ENCODE results near the gene TCN1. TPM values are rescaled to one million over a fixed set of nuclear protein-coding genes. Genes with fewer than 3 reads are reported as not detected.
"Not testable (repeated sequence)": the region's sequence is repeated elsewhere in the genome, so short reads cannot be mapped to it uniquely, and the experiment has no call there.

The TCN1 gene
- not detected for total RNA-seq

GRCh38 chr11:59866397-59866796, at the start of gene TCN1:
TSS of gene TCN1 (minus strand) at chr11:59866487. CDS start at chr11:59866470, 17 bp downstream.
- ATAC-seq (no peak), DNase-seq (ENCODE audit: low spot score in 2 of 2) (no peak)
- H3K36me3 Mint-ChIP-seq, result peaks cover 0 to under 1% of the 10 kb centered on the region in 2 donors
- H3K9me3 Mint-ChIP-seq, result peaks cover 1 to 10% of the 10 kb centered on the region in 2 donors
- no peak within 1 kb of the TSS for H3K27ac Mint-ChIP-seq

- H3K27ac Mint-ChIP-seq; DNase-seq (ENCODE audit: low spot score in 2 of 2); H3K9me3 Mint-ChIP-seq; H3K36me3 Mint-ChIP-seq; ATAC-seq: not testable (repeated sequence)
Measured at GRCh38 chr11:59903569-59903968, 37.3 kb upstream of the TCN1 start.

GRCh38 chr11:59901306-59901705, 35.0 kb upstream of the TCN1 start:
- H3K36me3 Mint-ChIP-seq, result no peaks in the 10 kb centered on the region
- no peaks in the 10 kb centered on the region for H3K9me3 Mint-ChIP-seq
- H3K27ac Mint-ChIP-seq, result no peak overlapping the region
- DNase-seq (ENCODE audit: low spot score in 2 of 2), result no peak
- ATAC-seq, result no peak

- Mint-ChIP-seq H3K36me3 (no peaks in the 10 kb centered on the region), H3K9me3 (no peaks in the 10 kb centered on the region), H3K27ac (no peak overlapping the region)
- DNase-seq (ENCODE audit: low spot score in 2 of 2), result no peak
- ATAC-seq, result no peak
Measured at GRCh38 chr11:59900366-59901126, 34.3 kb upstream of the TCN1 start.

- Mint-ChIP-seq H3K9me3 (no peaks in the 10 kb centered on the region), H3K27ac (no peak overlapping the region), H3K36me3 (no peaks in the 10 kb centered on the region)
- no peak for DNase-seq (ENCODE audit: low spot score in 2 of 2)
- ATAC-seq, result no peak
Measured at GRCh38 chr11:59899532-59899931, 33.2 kb upstream of the TCN1 start.

- Mint-ChIP-seq H3K9me3 (no peaks in the 10 kb centered on the region), H3K36me3 (no peaks in the 10 kb centered on the region), H3K27ac (no peak overlapping the region)
- no peak for ATAC-seq
- no peak for DNase-seq (ENCODE audit: low spot score in 2 of 2)
Measured at GRCh38 chr11:59898650-59899049, 32.4 kb upstream of the TCN1 start.

GRCh38 chr11:59898046-59898445, 31.8 kb upstream of the TCN1 start:
- H3K9me3 Mint-ChIP-seq, result no peaks in the 10 kb centered on the region
- no peaks in the 10 kb centered on the region for H3K36me3 Mint-ChIP-seq
- ATAC-seq (no peak), DNase-seq (ENCODE audit: low spot score in 2 of 2) (no peak)
- no peak overlapping the region for H3K27ac Mint-ChIP-seq

GRCh38 chr11:59894616-59895015, 28.3 kb upstream of the TCN1 start:
- no peak for ATAC-seq
- Mint-ChIP-seq H3K27ac (no peak overlapping the region), H3K9me3 (peaks cover 11 to 12% of the 10 kb centered on the region in 2 donors)

GRCh38 chr11:59891781-59892181, 25.5 kb upstream of the TCN1 start:
- no peak for DNase-seq (ENCODE audit: low spot score in 2 of 2)
- peaks cover 31 to 32% of the 10 kb centered on the region in 2 donors for H3K9me3 Mint-ChIP-seq
- H3K36me3 Mint-ChIP-seq, result peaks cover 22 to 42% of the 10 kb centered on the region in 2 donors
- ATAC-seq, result no peak
- H3K27ac Mint-ChIP-seq, result no peak overlapping the region

More at GRCh38 chr11:59894616-59895015, 28.3 kb upstream of the TCN1 start:
- peaks cover 7 to 18% of the 10 kb centered on the region in 2 donors for H3K36me3 Mint-ChIP-seq
- no peak for DNase-seq (ENCODE audit: low spot score in 2 of 2)

GRCh38 chr11:59887156-59887555, 20.9 kb upstream of the TCN1 start:
- H3K36me3 Mint-ChIP-seq, result peaks cover 22 to 47% of the 10 kb centered on the region in 2 donors
- ATAC-seq, result not testable (repeated sequence)

GRCh38 chr11:59883597-59883996, 17.3 kb upstream of the TCN1 start:
- DNase-seq (ENCODE audit: low spot score in 2 of 2), result no peak
- H3K9me3 Mint-ChIP-seq, result peaks cover 13 to 18% of the 10 kb centered on the region in 2 donors
- H3K36me3 Mint-ChIP-seq, result peaks cover 5 to 18% of the 10 kb centered on the region in 2 donors
- ATAC-seq, result no peak
- no peak overlapping the region for H3K27ac Mint-ChIP-seq

More at GRCh38 chr11:59887156-59887555, 20.9 kb upstream of the TCN1 start:
- not testable (repeated sequence) for H3K27ac Mint-ChIP-seq; DNase-seq (ENCODE audit: low spot score in 2 of 2)
- H3K9me3 Mint-ChIP-seq, result peaks cover 34 to 40% of the 10 kb centered on the region in 2 donors

GRCh38 chr11:59879567-59879966, 13.3 kb upstream of the TCN1 start:
- DNase-seq (ENCODE audit: low spot score in 2 of 2), result no peak

GRCh38 chr11:59878575-59878974, 12.3 kb upstream of the TCN1 start, which contains the start of gene OOSP3:
TSS of gene OOSP3 (plus strand) at chr11:59878782. CDS start at chr11:59878809, 27 bp downstream.
- no peak for ATAC-seq
- no peak for DNase-seq (ENCODE audit: low spot score in 2 of 2)

More at GRCh38 chr11:59879567-59879966, 13.3 kb upstream of the TCN1 start:
- no peak for ATAC-seq
- Mint-ChIP-seq H3K9me3 (no peaks in the 10 kb centered on the region), H3K36me3 (no peaks in the 10 kb centered on the region), H3K27ac (no peak overlapping the region)

GRCh38 chr11:59877784-59878183, 11.5 kb upstream of the TCN1 start:
- Mint-ChIP-seq H3K27ac (no peak overlapping the region), H3K9me3 (no peaks in the 10 kb centered on the region), H3K36me3 (no peaks in the 10 kb centered on the region)
- DNase-seq (ENCODE audit: low spot score in 2 of 2) (no peak), ATAC-seq (no peak)

More at GRCh38 chr11:59878575-59878974, 12.3 kb upstream of the TCN1 start, which contains the start of gene OOSP3:
- Mint-ChIP-seq H3K9me3 (no peaks in the 10 kb centered on the region), H3K36me3 (no peaks in the 10 kb centered on the region), H3K27ac (no peak within 1 kb of the TSS)

- H3K9me3 Mint-ChIP-seq, result no peaks in the 10 kb centered on the region
- ATAC-seq (no peak), DNase-seq (ENCODE audit: low spot score in 2 of 2) (no peak)
- H3K27ac Mint-ChIP-seq, result no peak overlapping the region
- no peaks in the 10 kb centered on the region for H3K36me3 Mint-ChIP-seq
Measured at GRCh38 chr11:59877325-59877724, 11.0 kb upstream of the TCN1 start.

GRCh38 chr11:59875856-59876519, 9.7 kb upstream of the TCN1 start:
- no peak for DNase-seq (ENCODE audit: low spot score in 2 of 2)
- Mint-ChIP-seq H3K36me3 (peaks cover 0 to 9% of the 10 kb centered on the region in 2 donors), H3K9me3 (peaks cover 10 to 11% of the 10 kb centered on the region in 2 donors), H3K27ac (no peak overlapping the region)
- ATAC-seq, result no peak

- no peak for DNase-seq (ENCODE audit: low spot score in 2 of 2)
- Mint-ChIP-seq H3K27ac (no peak overlapping the region), H3K9me3 (peaks cover 10 to 18% of the 10 kb centered on the region in 2 donors), H3K36me3 (peaks cover 0 to 9% of the 10 kb centered on the region in 2 donors)
- no peak for ATAC-seq
Measured at GRCh38 chr11:59872076-59872475, 5.8 kb upstream of the TCN1 start.
